ENCODE measurements around the gene TM9SF3. TPM values are rescaled to one million over a fixed set of nuclear protein-coding genes. Genes with fewer than 3 reads are reported as not detected.

Gene TM9SF3
- total and polyA plus RNA-seq, 2 experiments from 2014 or later: 37.3 to 72.5 TPM

DNA sequence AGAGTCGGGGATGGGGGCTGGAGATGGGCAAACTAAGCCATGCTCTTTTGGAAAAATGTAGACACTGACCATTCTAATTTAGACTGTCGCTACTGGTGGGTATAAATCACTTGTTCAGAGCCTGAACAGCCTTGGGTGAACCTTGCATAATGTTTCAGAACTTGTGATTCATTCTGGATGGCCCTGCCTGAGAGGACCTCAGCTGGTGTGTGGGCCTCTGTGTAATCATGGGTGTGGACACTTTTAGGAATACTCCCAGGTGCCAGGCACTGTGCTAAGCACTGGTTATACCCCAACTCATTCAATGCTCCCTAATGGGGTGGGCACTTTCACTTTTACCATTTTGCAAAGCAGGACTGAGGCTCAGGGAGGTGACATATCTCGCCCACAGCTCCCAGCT lies 26.8 kb upstream of the TM9SF3 start:
- Histone ChIP-seq H3K27ac (ENCODE audit: low read depth) (no peak overlapping the region), H4K20me1 (replicated peaks; ENCODE audit: insufficient read depth) (no peaks in the 10 kb centered on the region), H3K36me3 (ENCODE audit: insufficient read depth) (no peaks in the 10 kb centered on the region), H3K4me2 (no peak overlapping the region), H3K9me2 (ENCODE audit: insufficient read depth) (no peaks in the 10 kb centered on the region), H3K4me1 (ENCODE audit: insufficient read depth) (no peaks in the 10 kb centered on the region), H3K27me3 (ENCODE audit: insufficient read depth) (no peaks in the 10 kb centered on the region), H3K4me3 (no peak overlapping the region), H3K79me2 (replicated peaks; ENCODE audit: insufficient read depth) (no peaks in the 10 kb centered on the region), H2AFZ (no peak overlapping the region), H3F3A (replicated peaks; ENCODE audit: low read depth) (no peaks in the 10 kb centered on the region)
- DNase-seq (ENCODE audit: low spot score) (no peak), ATAC-seq (no peak)
- Mint-ChIP-seq H3K27me3 (ENCODE audit: insufficient read depth, low read depth, poor library complexity) (peaks cover 7% of the 10 kb centered on the region), H3K36me3 (ENCODE audit: low read depth) (no peaks in the 10 kb centered on the region; the same call in 2 of the 3 replicates), H3K4me3 (no peak overlapping the region), H3K27ac (no peak overlapping the region), H3K4me1 (peaks cover 10% of the 10 kb centered on the region), H3K9me3 (no peaks in the 10 kb centered on the region)
- TF ChIP-seq STAT1 (IDR thresholded peaks at IDR 0.05; ENCODE audit: unreplicated experiment) (no peak), POLR2AphosphoS5 (IDR thresholded peaks at IDR 0.05; ENCODE audit: low read depth) (no peak), ZNF114 (CRISPR knock-in tag; IDR thresholded peaks at IDR 0.05) (no peak), CREB1 (CRISPR knock-in tag; IDR thresholded peaks at IDR 0.05; ENCODE audit: low read depth) (no peak), NANOG (IDR thresholded peaks at IDR 0.05; ENCODE audit: borderline replicate concordance) (no peak), EZH2phosphoT487 (IDR thresholded peaks at IDR 0.05; ENCODE audit: unreplicated experiment) (no peak), REST (IDR thresholded peaks at IDR 0.05; ENCODE audit: unreplicated experiment) (no peak), ZNF462 (CRISPR knock-in tag; IDR thresholded peaks at IDR 0.05) (no peak), EZH2 (IDR thresholded peaks at IDR 0.05; ENCODE audit: low read depth, unreplicated experiment) (no peak), JUNB (IDR thresholded peaks at IDR 0.05; ENCODE audit: unreplicated experiment) (no peak), CTCF (conservative IDR thresholded peaks at IDR 0.05; ENCODE audit: low read depth in 2 of 2) (no peak), ZNF331 (CRISPR knock-in tag; IDR thresholded peaks at IDR 0.05; ENCODE audit: low read depth) (no peak)
- TF ChIP-seq, protein P1, sequence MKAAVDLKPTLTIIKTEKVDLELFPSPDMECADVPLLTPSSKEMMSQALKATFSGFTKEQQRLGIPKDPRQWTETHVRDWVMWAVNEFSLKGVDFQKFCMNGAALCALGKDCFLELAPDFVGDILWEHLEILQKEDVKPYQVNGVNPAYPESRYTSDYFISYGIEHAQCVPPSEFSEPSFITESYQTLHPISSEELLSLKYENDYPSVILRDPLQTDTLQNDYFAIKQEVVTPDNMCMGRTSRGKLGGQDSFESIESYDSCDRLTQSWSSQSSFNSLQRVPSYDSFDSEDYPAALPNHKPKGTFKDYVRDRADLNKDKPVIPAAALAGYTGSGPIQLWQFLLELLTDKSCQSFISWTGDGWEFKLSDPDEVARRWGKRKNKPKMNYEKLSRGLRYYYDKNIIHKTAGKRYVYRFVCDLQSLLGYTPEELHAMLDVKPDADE (IDR thresholded peaks at IDR 0.05): no peak

All from GM23338 (cell line).